HepG2 (cell line): ENCODE results near the gene WWTR1. TPM values are rescaled to one million over a fixed set of nuclear protein-coding genes. Genes with fewer than 3 reads are reported as not detected.

Experiments used
- ASH2L ChIP-seq: fragments of 300-600, 200-600 bp; sonication (generic); IDR thresholded peaks from 2 replicates; pipeline ENCODE4 v1.7.0; 2017; ENCODE audit warnings: low read depth, mild to moderate bottlenecking, moderate library complexity, mixed read lengths, low read length; ENCODE audit not compliant: insufficient read length
- DNMT3B ChIP-seq: conservative IDR thresholded peaks from 2 replicates; pipeline ENCODE4 v1.6.1; 2016; ENCODE audit warnings: missing biosample characterization, control low read depth
- KDM1A ChIP-seq: IDR thresholded peaks from 2 replicates; pipeline ENCODE4 v1.6.1; 2016; ENCODE audit warnings: missing compliant biosample characterization
- SUZ12 ChIP-seq: fragments of 150-350 bp; IDR thresholded peaks from 2 replicates; pipeline ENCODE4 v1.6.1; 2014; ENCODE audit warnings: low read depth, low read length
- USF2 ChIP-seq, 2 experiments: sonication (generic) in 1 of 2; formaldehyde crosslinking in 1 of 2; IDR thresholded peaks; 2 replicates each; pipeline versions ENCODE4 v1.5.1 to v1.6.1; 2011 to 2020; ENCODE audit warnings: borderline replicate concordance in 1 of 2, low read depth in 1 of 2, low read length in 1 of 2, mild to moderate bottlenecking in 1 of 2, missing genetic modification reagents in 1 of 2, moderate library complexity in 1 of 2
- YEATS2 ChIP-seq: sonication (generic); formaldehyde crosslinking; IDR thresholded peaks from 2 replicates; pipeline ENCODE4 v1.4.0; 2020; ENCODE audit warnings: missing genetic modification reagents, borderline replicate concordance
- ZBTB33 ChIP-seq: sonication (generic); formaldehyde crosslinking; IDR thresholded peaks from 2 replicates; pipeline ENCODE4 v1.4.0; 2020; ENCODE audit warnings: missing genetic modification reagents
- ZFY ChIP-seq: sonication (generic); formaldehyde crosslinking; IDR thresholded peaks from 2 replicates; pipeline ENCODE4 v1.4.0; 2020; ENCODE audit warnings: missing genetic modification reagents
- ZNF124 ChIP-seq: sonication (generic); formaldehyde crosslinking; IDR thresholded peaks from 2 replicates; pipeline ENCODE4 v1.4.0; 2020; ENCODE audit warnings: missing genetic modification reagents
- ZNF318 ChIP-seq: sonication (generic); formaldehyde crosslinking; IDR thresholded peaks from 2 replicates; pipeline ENCODE4 v1.4.0; 2020; ENCODE audit warnings: mild to moderate bottlenecking, missing genetic modification reagents
- ZNF362 ChIP-seq: sonication (generic); formaldehyde crosslinking; IDR thresholded peaks from 2 replicates; pipeline ENCODE4 v1.4.0; 2020; ENCODE audit warnings: missing genetic modification reagents, mild to moderate bottlenecking, borderline replicate concordance
- polyA plus RNA-seq, 8 experiments: library from polyadenylated mRNA; depleted of rRNA in 3 of 8; stranded (reverse) in 7 of 8; unstranded in 1 of 8; fragments of >200 nt; fragmentation: Illumina TruSeq in 4 of 8; extraction: Trizol in 4 of 8; gene quantifications; 2 replicates each; pipeline versions ENCODE4 v1.2.1 to v1.2.3, GENCODE V29; 2011 to 2016; ENCODE audit warnings: low read depth in 4 of 8, missing spikeins in 1 of 8, mixed read lengths in 1 of 8; ENCODE audit not compliant: insufficient read depth in 1 of 8
- total RNA-seq, 5 experiments: library from RNA; depleted of rRNA; stranded (reverse); fragments of >200 nt; fragmentation: Illumina TruSeq; extraction: Trizol; gene quantifications; 2 replicates each; pipeline ENCODE4 v1.2.3, GENCODE V29; 2016; ENCODE audit warnings: low read depth in 1 of 5

Gene WWTR1
- total and polyA plus RNA-seq, 2 of the 13 experiments (the other 11 are each of a cell fraction or from before 2014, with no cell fraction given) = 19.7 to 139 TPM

GRCh38 chr3:149657926-149658743 lies at the start of gene WWTR1 (continued):
- TF ChIP-seq ZBTB33 (CRISPR knock-in tag) (peak; percentile 27; the same call in 1 of the 2 replicates), ZNF318 (CRISPR knock-in tag) (peak; percentile 62; the same call in 1 of the 2 replicates), YEATS2 (CRISPR knock-in tag) (peak; percentile 73; the same call in 1 of the 2 replicates), ASH2L (peak; percentile 83), SUZ12 (no peak), ZNF124 (CRISPR knock-in tag) (0 out of 2 replicates have a peak, but pooled peaks have one; percentile 34), ZFY (CRISPR knock-in tag) (peak; percentile 95), ZNF362 (CRISPR knock-in tag) (0 out of 2 replicates have a peak, but pooled peaks have one; percentile 14), USF2 (IDR thresholded peaks at IDR 0.05; ENCODE audit: low read depth, low read length) (no peak), USF2 (CRISPR knock-in tag; IDR thresholded peaks at IDR 0.05; ENCODE audit: borderline replicate concordance) (peak; percentile 81; the same call in 1 of the 2 replicates), DNMT3B (CRISPR knock-in tag) (no peak), KDM1A (CRISPR knock-in tag) (0 out of 2 replicates have a peak, but pooled peaks have one; percentile 15)
